ENCODE data around the gene PDE4B.

PDE4B gene

GRCh38 chr1:66237042-66237441 is 444.3 kb downstream of the PDE4B start:
- no peak for FAIRE-seq
- TF ChIP-seq POLR2AphosphoS5 (IDR thresholded peaks at IDR 0.05; ENCODE audit: low read depth, low read length) (no peak), SPI1 (IDR thresholded peaks at IDR 0.05; ENCODE audit: low read depth, low read length) (no peak), POLR2A (IDR thresholded peaks at IDR 0.05; ENCODE audit: low read depth, low read length) (no peak), TAF1 (IDR thresholded peaks at IDR 0.05; ENCODE audit: low read depth, low read length) (no peak), POU2F2 (IDR thresholded peaks at IDR 0.05; ENCODE audit: low read depth, low read length) (no peak), PAX5 (IDR thresholded peaks at IDR 0.05; ENCODE audit: insufficient read depth, low read length, severe bottlenecking) (no peak)
- no peak for DNase-seq (ENCODE audit: insufficient read length, low spot score)

GRCh38 chr1:66237722-66238479 is 445.2 kb downstream of the PDE4B start:
- DNase-seq (ENCODE audit: insufficient read length, low spot score) = no peak
- TF ChIP-seq TAF1 (IDR thresholded peaks at IDR 0.05; ENCODE audit: low read depth, low read length) = no peak
- no peak for TF ChIP-seq POLR2A (IDR thresholded peaks at IDR 0.05; ENCODE audit: low read depth, low read length)
- no peak for TF ChIP-seq POLR2AphosphoS5 (IDR thresholded peaks at IDR 0.05; ENCODE audit: low read depth, low read length)
- TF ChIP-seq PAX5 (IDR thresholded peaks at IDR 0.05; ENCODE audit: insufficient read depth, low read length, severe bottlenecking) = no peak
- FAIRE-seq = no peak

GRCh38 chr1:66239834-66240233 is 447.1 kb downstream of the PDE4B start:
- DNase-seq (ENCODE audit: insufficient read length, low spot score) = no peak
- TF ChIP-seq POLR2A (IDR thresholded peaks at IDR 0.05; ENCODE audit: low read depth, low read length) (no peak), TAF1 (IDR thresholded peaks at IDR 0.05; ENCODE audit: low read depth, low read length) (no peak), POLR2AphosphoS5 (IDR thresholded peaks at IDR 0.05; ENCODE audit: low read depth, low read length) (no peak), SPI1 (IDR thresholded peaks at IDR 0.05; ENCODE audit: low read depth, low read length) (no peak), POU2F2 (IDR thresholded peaks at IDR 0.05; ENCODE audit: low read depth, low read length) (no peak), PAX5 (IDR thresholded peaks at IDR 0.05; ENCODE audit: insufficient read depth, low read length, severe bottlenecking) (no peak)
- no peak for FAIRE-seq

- no peak for FAIRE-seq
- DNase-seq (ENCODE audit: insufficient read length, low spot score) = no peak
- TF ChIP-seq POLR2A (IDR thresholded peaks at IDR 0.05; ENCODE audit: low read depth, low read length) (no peak), PAX5 (IDR thresholded peaks at IDR 0.05; ENCODE audit: insufficient read depth, low read length, severe bottlenecking) (no peak), SPI1 (IDR thresholded peaks at IDR 0.05; ENCODE audit: low read depth, low read length) (no peak), POLR2AphosphoS5 (IDR thresholded peaks at IDR 0.05; ENCODE audit: low read depth, low read length) (no peak), POU2F2 (IDR thresholded peaks at IDR 0.05; ENCODE audit: low read depth, low read length) (no peak), TAF1 (IDR thresholded peaks at IDR 0.05; ENCODE audit: low read depth, low read length) (no peak)
These were observed 448.1 kb downstream of the PDE4B start for GRCh38 chr1:66240491-66241484.

GRCh38 chr1:66242646-66243547 is 450.2 kb downstream of the PDE4B start:
- TF ChIP-seq POLR2AphosphoS5 (IDR thresholded peaks at IDR 0.05; ENCODE audit: low read depth, low read length) (no peak), POLR2A (IDR thresholded peaks at IDR 0.05; ENCODE audit: low read depth, low read length) (no peak)
- peak; percentile 94 for FAIRE-seq
- DNase-seq (ENCODE audit: insufficient read length, low spot score) = peak; percentile 16

- no peak for TF ChIP-seq TAF1 (IDR thresholded peaks at IDR 0.05; ENCODE audit: low read depth, low read length)
- TF ChIP-seq POLR2AphosphoS5 (IDR thresholded peaks at IDR 0.05; ENCODE audit: low read depth, low read length) = no peak
- TF ChIP-seq POU2F2 (IDR thresholded peaks at IDR 0.05; ENCODE audit: low read depth, low read length) = no peak
- TF ChIP-seq SPI1 (IDR thresholded peaks at IDR 0.05; ENCODE audit: low read depth, low read length) = no peak
- TF ChIP-seq PAX5 (IDR thresholded peaks at IDR 0.05; ENCODE audit: insufficient read depth, low read length, severe bottlenecking) = no peak
- no peak for TF ChIP-seq POLR2A (IDR thresholded peaks at IDR 0.05; ENCODE audit: low read depth, low read length)
- FAIRE-seq (peak; percentile 58), DNase-seq (ENCODE audit: insufficient read length, low spot score) (no peak)
These were observed 450.9 kb downstream of the PDE4B start for GRCh38 chr1:66243548-66244130.

GRCh38 chr1:66244429-66244828 is 451.7 kb downstream of the PDE4B start:
- no peak for TF ChIP-seq SPI1 (IDR thresholded peaks at IDR 0.05; ENCODE audit: low read depth, low read length)
- FAIRE-seq = no peak
- DNase-seq (ENCODE audit: insufficient read length, low spot score) = no peak

GRCh38 chr1:66245691-66246090 is 453.0 kb downstream of the PDE4B start:
- TF ChIP-seq SPI1 (IDR thresholded peaks at IDR 0.05; ENCODE audit: low read depth, low read length) = no peak
- no peak for TF ChIP-seq PAX5 (IDR thresholded peaks at IDR 0.05; ENCODE audit: insufficient read depth, low read length, severe bottlenecking)
- TF ChIP-seq POU2F2 (IDR thresholded peaks at IDR 0.05; ENCODE audit: low read depth, low read length) = no peak
- TF ChIP-seq POLR2AphosphoS5 (IDR thresholded peaks at IDR 0.05; ENCODE audit: low read depth, low read length) = no peak
- TF ChIP-seq TAF1 (IDR thresholded peaks at IDR 0.05; ENCODE audit: low read depth, low read length) = no peak
- TF ChIP-seq POLR2A (IDR thresholded peaks at IDR 0.05; ENCODE audit: low read depth, low read length) = no peak
- FAIRE-seq (no peak), DNase-seq (ENCODE audit: insufficient read length, low spot score) (no peak)
